ENCODE measurements around the gene SLC12A4. TPM values are rescaled to one million over a fixed set of nuclear protein-coding genes. Genes with fewer than 3 reads are reported as not detected.
A peak's percentile ranks its signal among the peaks of the same experiment; 100 is the strongest.

The SLC12A4 gene
- total and polyA plus RNA-seq, 2 of the 13 experiments (the other 11 are each of a cell fraction or from before 2014, with no cell fraction given) = 65.1 to 84.3 TPM

GRCh38 chr16:67986949-67987348 is 18.5 kb upstream of the SLC12A4 start:
- 35% methylated on average over 5 of the region's 5 CpGs for WGBS (ENCODE audit: low lambda C conversion rate)
- H3K4me2 ChIP-seq (ENCODE audit: low read depth, low read length) = peak overlapping the region; percentile 85
- no peaks in the 10 kb centered on the region for H3K36me3 ChIP-seq (replicated peaks in 1 of 2; ENCODE audit: control insufficient read depth in 1 of 2, insufficient read depth in 2 of 2, low read length in 2 of 2)
- H3K4me3 ChIP-seq (replicated peaks in 1 of 3; ENCODE audit: insufficient read depth in 1 of 3, low read depth in 2 of 3, low read length in 3 of 3) = peak overlapping the region; percentile 24 to 61 (median 30); a peak in 4 of 6 replicates
- H3K9ac ChIP-seq (ENCODE audit: insufficient read depth, low read depth, low read length) = peak overlapping the region; percentile 59
- no peak overlapping the region for H3K27ac ChIP-seq (ENCODE audit: extremely low read length, insufficient read depth, low read length)
- peaks cover 2 to 12% of the 10 kb centered on the region in 2 experiments; a peak in 4 of 5 replicates for H3K27me3 ChIP-seq (ENCODE audit: control insufficient read depth in 1 of 2, insufficient read depth in 2 of 2, low read length in 2 of 2)
- H2AFZ ChIP-seq (ENCODE audit: low read length) = peak overlapping the region; percentile 86
- FAIRE-seq (no peak), DNase-seq (ENCODE audit: low spot score) (no peak), ATAC-seq (peak; percentile 15)
- no peaks in the 10 kb centered on the region for H3K9me3 ChIP-seq (ENCODE audit: low read length)
- BruUV-seq (replicated peaks) = no TSS peak
- intact Hi-C loops (cut with micrococcal nuclease; ENCODE audit: unreplicated experiment) (no loop called here), in situ Hi-C loops (cut with HindIII; ENCODE audit: extremely low pct_ligation_motif_present, low pct_unique_long_range_greater_than_20kb) (no loop called here)
- ChIA-PET CTCF (ENCODE audit: low intra/inter-chr PET ratio, low total read pairs) (no interaction called here), POLR2A (interaction anchor here (1.0 to 4.8 kb wide), 11 partner anchors 10 to 249 kb away, joined by 3 to 29 read pairs (median 11); partner anchors contain the start of genes DDX28, DPEP2, DUS2 and ESRP2)
- no peaks in the 10 kb centered on the region for H4K20me1 ChIP-seq (ENCODE audit: insufficient read depth, low read length)
- peaks cover 59% of the 10 kb centered on the region for H3K4me1 ChIP-seq (ENCODE audit: insufficient read depth, low read length)
- H3K79me2 ChIP-seq (ENCODE audit: insufficient read depth, low read length) = no peaks in the 10 kb centered on the region
- TF ChIP-seq KDM4B (CRISPR knock-in tag; IDR thresholded peaks at IDR 0.05) (no peak), ZFP90 (CRISPR knock-in tag; IDR thresholded peaks at IDR 0.05; ENCODE audit: borderline replicate concordance) (0 out of 2 replicates have a peak, but pooled peaks have one; percentile 12), CHD2 (IDR thresholded peaks at IDR 0.05; ENCODE audit: low read depth, low read length) (no peak), HNF4A (CRISPR knock-in tag; IDR thresholded peaks at IDR 0.05) (0 out of 2 replicates have a peak, but pooled peaks have one; percentile 10), ZNF124 (CRISPR knock-in tag; IDR thresholded peaks at IDR 0.05) (no peak), HHEX (CRISPR knock-in tag; IDR thresholded peaks at IDR 0.05) (no peak), CEBPB (IDR thresholded peaks at IDR 0.05; ENCODE audit: borderline replicate concordance, low read depth, low read length) (peak; percentile 11; the same call in 1 of the 2 replicates), ZNF850 (CRISPR knock-in tag; conservative IDR thresholded peaks at IDR 0.05) (no peak), PBX2 (CRISPR knock-in tag; IDR thresholded peaks at IDR 0.05) (no peak), CEBPG (CRISPR knock-in tag; IDR thresholded peaks at IDR 0.05) (peak; percentile 16; the same call in 1 of the 2 replicates), ZNF331 (CRISPR knock-in tag; IDR thresholded peaks at IDR 0.05) (no peak), ZNF460 (CRISPR knock-in tag; IDR thresholded peaks at IDR 0.05; ENCODE audit: borderline replicate concordance) (peak; percentile 90), ZNF446 (CRISPR knock-in tag; IDR thresholded peaks at IDR 0.05) (no peak), SYNCRIP (IDR thresholded peaks at IDR 0.05; ENCODE audit: insufficient read depth, low read depth, low read length) (no peak), STAG1 (CRISPR knock-in tag; IDR thresholded peaks at IDR 0.05) (no peak), SOX6 (IDR thresholded peaks at IDR 0.05) (no peak), SOX6 (CRISPR knock-in tag; IDR thresholded peaks at IDR 0.05) (no peak), FOXP1 (IDR thresholded peaks at IDR 0.05) (no peak), FOXP1 (CRISPR knock-in tag; IDR thresholded peaks at IDR 0.05) (peak; percentile 11; the same call in 1 of the 2 replicates), ELF4 (CRISPR knock-in tag; IDR thresholded peaks at IDR 0.05; ENCODE audit: borderline replicate concordance) (no peak), NR0B2 (CRISPR knock-in tag; IDR thresholded peaks at IDR 0.05) (no peak), REST (IDR thresholded peaks at IDR 0.05; ENCODE audit: borderline replicate concordance in 1 of 2, low read depth in 1 of 2, low read length in 2 of 2) (no peak)
